ENCODE results near the gene ERC2.

- TF ChIP-seq CTCF (conservative IDR thresholded peaks at IDR 0.05 in 1 of 2, IDR thresholded peaks at IDR 0.05 in 1 of 2; ENCODE audit: extremely low read depth in 1 of 2, insufficient read depth in 1 of 2, low read depth in 1 of 2, low read length in 2 of 2) = no peak
- no peak for TF ChIP-seq EZH2 (IDR thresholded peaks at IDR 0.05; ENCODE audit: borderline replicate concordance, low read length)
These were observed 403.6 kb downstream of the ERC2 start for GRCh38 chr3:56064684-56065083.

Measured in mammary epithelial cell (primary cell).